Gastrocnemius medialis (tissue), 4 donors: Measurements from ENCODE around the gene VPS39.

Experiments used
- CTCF ChIP-seq, 5 experiments: fragments of 450-650 bp in 3 of 5; fragments of 200-600 bp in 2 of 5; sonication (generic) in 2 of 5; IDR thresholded peaks in 4 of 5; conservative IDR thresholded peaks in 1 of 5; 1 replicate in 4 of 5; 2 replicates in 1 of 5; pipeline ENCODE4 v1.5.1; 2016 to 2019; ENCODE audit warnings: antibody characterized with exemption in 5 of 5, mild to moderate bottlenecking in 3 of 5, moderate library complexity in 3 of 5
- POLR2A ChIP-seq, 2 donors: fragments of 450-650 bp; IDR thresholded peaks; one replicate each; pipeline ENCODE4 v1.6.1; 2017; ENCODE audit warnings: antibody characterized with exemption in 2 of 2, mild to moderate bottlenecking in 2 of 2, moderate library complexity in 2 of 2

- TF ChIP-seq POLR2A (IDR thresholded peaks at IDR 0.05): no peak
- no peak for TF ChIP-seq CTCF (IDR thresholded peaks at IDR 0.05 in 4 of 5, conservative IDR thresholded peaks at IDR 0.05 in 1 of 5)
Measured at GRCh38 chr15:42220216-42220615, 12.1 kb upstream of the VPS39 start.
